HepG2 (cell line): ENCODE results near the gene AK2. TPM values are rescaled to one million over a fixed set of nuclear protein-coding genes. Genes with fewer than 3 reads are reported as not detected.

Source experiments
- ATAC-seq: fragments of 200-7000 bp; cut with Tn5 transposase; 3 replicates; pipeline ENCODE4 v1.9.1; 2020; ENCODE audit warnings: mild to moderate bottlenecking, moderate library complexity
- BruUV-seq: library from RNA; stranded (reverse); fragments of 400-500 nt; replicated peaks from 2 replicates; lab custom pipeline; 2021; lab: Mats Ljungman, UMichigan
- CTCF ChIA-PET: fragments of 300-600 bp; formaldehyde crosslinking; extraction: SDS; loops from one replicate; lab custom pipeline; 2021; ENCODE audit warnings: low total read pairs, inconsistent platforms, low intra/inter-chr PET ratio; lab: Yijun Ruan, JAX
- POLR2A ChIA-PET: fragments of 350-600 bp; sonication (Branson Sonifier 250); formaldehyde crosslinking; loops from one replicate; lab custom pipeline; 2020; ENCODE audit warnings: antibody characterized with exemption, inconsistent platforms; lab: Yijun Ruan, JAX
- DNase-seq: peaks from one replicate; pipeline ENCODE4 v3.0.0-alpha.2; 2015; ENCODE audit warnings: low spot score
- FAIRE-seq: peaks from 3 replicates; lab custom pipeline; 2011; peaks lifted over from hg19 to GRCh38; lab: Jason Lieb, UNC
- H2AFZ ChIP-seq: one replicate; pipeline ENCODE4 v1.6.1; 2011; ENCODE audit warnings: low read length, inconsistent platforms
- H3K27ac ChIP-seq: fragments of 300-600 bp; 3 replicates; pipeline ENCODE4 v1.8.0; 2011; ENCODE audit warnings: mixed run types, mild to moderate bottlenecking, mixed read lengths, low read length, inconsistent platforms; ENCODE audit not compliant: insufficient read depth; ENCODE audit errors: extremely low read length
- H3K27me3 ChIP-seq, 2 experiments: fragments of 200-600 bp in 1 of 2; 2 replicates in 1 of 2; 3 replicates in 1 of 2; pipeline versions ENCODE4 v1.6.0 to v1.8.0; 2011; ENCODE audit warnings: low read length in 2 of 2, mild to moderate bottlenecking in 2 of 2, moderate library complexity in 2 of 2, inconsistent platforms in 1 of 2; ENCODE audit not compliant: insufficient read depth in 2 of 2, control insufficient read depth in 1 of 2
- H3K36me3 ChIP-seq, 2 experiments: fragments of 200-600 bp in 1 of 2; replicated peaks in 1 of 2; 2 replicates in 1 of 2; 3 replicates in 1 of 2; pipeline versions ENCODE4 v1.5.1 to v1.8.0; 2011; ENCODE audit warnings: low read length in 2 of 2, inconsistent platforms in 1 of 2; ENCODE audit not compliant: insufficient read depth in 2 of 2, control insufficient read depth in 1 of 2
- H3K4me1 ChIP-seq: 2 replicates; pipeline ENCODE4 v1.5.1; 2012; ENCODE audit warnings: low read length, inconsistent platforms; ENCODE audit not compliant: insufficient read depth
- H3K4me2 ChIP-seq: 2 replicates; pipeline ENCODE4 v1.6.0; 2011; ENCODE audit warnings: low read depth, low read length, inconsistent platforms
- H3K4me3 ChIP-seq, 3 experiments: fragments of 200-600 bp in 1 of 3; sonication (generic), shearing (Covaris generic) in 1 of 3; replicated peaks in 1 of 3; 2 replicates each; pipeline ENCODE4 v1.5.1; 2011 to 2016; ENCODE audit warnings: low read length in 3 of 3, inconsistent platforms in 2 of 3, low read depth in 2 of 3, mild to moderate bottlenecking in 2 of 3, control low read depth in 1 of 3, mixed read lengths in 1 of 3; ENCODE audit not compliant: insufficient read depth in 1 of 3
- H3K79me2 ChIP-seq: one replicate; pipeline ENCODE4 v1.6.1; 2011; ENCODE audit warnings: low read length, inconsistent platforms; ENCODE audit not compliant: insufficient read depth
- H3K9ac ChIP-seq: 2 replicates; pipeline ENCODE4 v1.6.0; 2011; ENCODE audit warnings: mild to moderate bottlenecking, low read depth, low read length, inconsistent platforms; ENCODE audit not compliant: insufficient read depth
- H3K9me3 ChIP-seq: 2 replicates; pipeline ENCODE4 v1.5.1; 2012; ENCODE audit warnings: mild to moderate bottlenecking, low read length
- H4K20me1 ChIP-seq: 2 replicates; pipeline ENCODE4 v1.6.0; 2011; ENCODE audit warnings: inconsistent platforms, mild to moderate bottlenecking, low read length, moderate library complexity; ENCODE audit not compliant: insufficient read depth
- ADNP ChIP-seq: sonication (generic); formaldehyde crosslinking; IDR thresholded peaks from 2 replicates; pipeline ENCODE4 v1.4.0; 2020; ENCODE audit warnings: missing genetic modification reagents
- CAMTA2 ChIP-seq: sonication (generic); formaldehyde crosslinking; IDR thresholded peaks from 2 replicates; pipeline ENCODE4 v1.4.0; 2020; ENCODE audit warnings: mild to moderate bottlenecking, missing genetic modification reagents, borderline replicate concordance
- CBFB ChIP-seq: sonication (generic); formaldehyde crosslinking; IDR thresholded peaks from 2 replicates; pipeline ENCODE4 v1.4.0; 2020; ENCODE audit warnings: missing genetic modification reagents
- E2F1 ChIP-seq: sonication (generic); formaldehyde crosslinking; IDR thresholded peaks from 2 replicates; pipeline ENCODE4 v1.5.0; 2020; ENCODE audit warnings: missing genetic modification reagents
- FOXK1 ChIP-seq: sonication (generic); formaldehyde crosslinking; IDR thresholded peaks from 2 replicates; pipeline ENCODE4 v1.4.0; 2020; ENCODE audit warnings: low read depth, missing genetic modification reagents, borderline replicate concordance
- GPBP1L1 ChIP-seq: sonication (generic); formaldehyde crosslinking; IDR thresholded peaks from 2 replicates; pipeline ENCODE4 v1.5.0; 2020; ENCODE audit warnings: mild to moderate bottlenecking, missing genetic modification reagents
- NFE2 ChIP-seq: sonication (generic); formaldehyde crosslinking; IDR thresholded peaks from 2 replicates; pipeline ENCODE4 v1.4.0; 2020; ENCODE audit warnings: missing genetic modification reagents
- SOX5 ChIP-seq: IDR thresholded peaks from 2 replicates; pipeline ENCODE4 v1.6.1; 2016; ENCODE audit warnings: borderline replicate concordance
- SSRP1 ChIP-seq: IDR thresholded peaks from 2 replicates; pipeline ENCODE4 v1.6.1; 2016; ENCODE audit warnings: control low read depth
- ZNF333 ChIP-seq: sonication (generic); formaldehyde crosslinking; IDR thresholded peaks from 2 replicates; pipeline ENCODE4 v1.4.0; 2020; ENCODE audit warnings: mild to moderate bottlenecking, missing genetic modification reagents, borderline replicate concordance
- ZNF441 ChIP-seq: sonication (generic); formaldehyde crosslinking; IDR thresholded peaks from 2 replicates; pipeline ENCODE4 v1.7.0; 2021; ENCODE audit warnings: missing genetic modification reagents, borderline replicate concordance
- ZNF619 ChIP-seq: sonication (generic); formaldehyde crosslinking; IDR thresholded peaks from 2 replicates; pipeline ENCODE4 v1.4.0; 2020; ENCODE audit warnings: mild to moderate bottlenecking, missing genetic modification reagents
- ZNF775 ChIP-seq: sonication (generic); formaldehyde crosslinking; IDR thresholded peaks from 2 replicates; pipeline ENCODE4 v1.4.0; 2020; ENCODE audit warnings: missing genetic modification reagents, mild to moderate bottlenecking, moderate library complexity, borderline replicate concordance
- ZNF784 ChIP-seq: sonication (generic); formaldehyde crosslinking; IDR thresholded peaks from 2 replicates; pipeline ENCODE4 v1.5.1; 2020; ENCODE audit warnings: missing genetic modification reagents, mild to moderate bottlenecking, borderline replicate concordance
- WGBS: methylation state at CpG from one replicate; pipeline ENCODE4 v1.1.6; 2017; ENCODE audit warnings: low lambda C conversion rate; 5-methylcytosine and 5-hydroxymethylcytosine counted together
- in situ Hi-C: cut with HindIII; loops from 2 replicates; pipeline ENCODE4 v1.10.0; 2017; ENCODE audit warnings: low pct_unique_long_range_greater_than_20kb; ENCODE audit not compliant: extremely low pct_ligation_motif_present
- intact Hi-C: fragments of 100-400 bp; cut with micrococcal nuclease; formaldehyde crosslinking; loops from one replicate; pipeline ENCODE4 v1.10.0; 2022; ENCODE audit not compliant: unreplicated experiment
- polyA plus RNA-seq, 8 experiments: library from polyadenylated mRNA; depleted of rRNA in 3 of 8; stranded (reverse) in 7 of 8; unstranded in 1 of 8; fragments of >200 nt; fragmentation: Illumina TruSeq in 4 of 8; extraction: Trizol in 4 of 8; gene quantifications; 2 replicates each; pipeline versions ENCODE4 v1.2.1 to v1.2.3, GENCODE V29; 2011 to 2016; ENCODE audit warnings: low read depth in 4 of 8, missing spikeins in 1 of 8, mixed read lengths in 1 of 8; ENCODE audit not compliant: insufficient read depth in 1 of 8
- total RNA-seq, 5 experiments: library from RNA; depleted of rRNA; stranded (reverse); fragments of >200 nt; fragmentation: Illumina TruSeq; extraction: Trizol; gene quantifications; 2 replicates each; pipeline ENCODE4 v1.2.3, GENCODE V29; 2016; ENCODE audit warnings: low read depth in 1 of 5

AK2 gene
- total and polyA plus RNA-seq, 2 of the 13 experiments (the other 11 are each of a cell fraction or from before 2014, with no cell fraction given) = 170 to 188 TPM

GRCh38 chr1:33031506-33031905 is 5.2 kb downstream of the AK2 start:
- ATAC-seq (no peak), DNase-seq (no peak), FAIRE-seq (no peak)
- intact Hi-C loops (no loop called here), in situ Hi-C loops (no loop called here)
- Histone ChIP-seq H2AFZ (no peak overlapping the region), H3K79me2 (peaks cover 91% of the 10 kb centered on the region), H3K4me3 (no peak overlapping the region), H3K4me1 (peaks cover 80% of the 10 kb centered on the region), H4K20me1 (peaks cover 30% of the 10 kb centered on the region; the same call in 1 of the 2 replicates), H3K9me3 (no peaks in the 10 kb centered on the region), H3K27me3 (no peaks in the 10 kb centered on the region), H3K27ac (no peak overlapping the region), H3K9ac (no peak overlapping the region), H3K4me2 (no peak overlapping the region), H3K36me3 (peaks cover 6 to 47% of the 10 kb centered on the region in 2 experiments)
- ChIA-PET CTCF (no interaction called here), POLR2A (no interaction called here)
- TF ChIP-seq SSRP1 (no peak), E2F1 (no peak), SOX5 (CRISPR knock-in tag) (no peak), CAMTA2 (CRISPR knock-in tag) (no peak), ZNF333 (CRISPR knock-in tag) (no peak), ADNP (CRISPR knock-in tag) (no peak), GPBP1L1 (no peak), FOXK1 (CRISPR knock-in tag) (no peak), ZNF619 (no peak), NFE2 (CRISPR knock-in tag) (no peak), ZNF775 (no peak), ZNF784 (CRISPR knock-in tag) (no peak), ZNF441 (CRISPR knock-in tag) (no peak), CBFB (CRISPR knock-in tag) (no peak)
- WGBS = 95% methylated on average over 4 of the region's 4 CpGs
- BruUV-seq = no TSS peak
